ENCODE measurements around the gene LSM7. TPM values are rescaled to one million over a fixed set of nuclear protein-coding genes. Genes with fewer than 3 reads are reported as not detected.

The LSM7 gene
- total and polyA plus RNA-seq, 2 of the 13 experiments (the other 11 are each of a cell fraction or from before 2014, with no cell fraction given), result 140 to 205 TPM

DNA sequence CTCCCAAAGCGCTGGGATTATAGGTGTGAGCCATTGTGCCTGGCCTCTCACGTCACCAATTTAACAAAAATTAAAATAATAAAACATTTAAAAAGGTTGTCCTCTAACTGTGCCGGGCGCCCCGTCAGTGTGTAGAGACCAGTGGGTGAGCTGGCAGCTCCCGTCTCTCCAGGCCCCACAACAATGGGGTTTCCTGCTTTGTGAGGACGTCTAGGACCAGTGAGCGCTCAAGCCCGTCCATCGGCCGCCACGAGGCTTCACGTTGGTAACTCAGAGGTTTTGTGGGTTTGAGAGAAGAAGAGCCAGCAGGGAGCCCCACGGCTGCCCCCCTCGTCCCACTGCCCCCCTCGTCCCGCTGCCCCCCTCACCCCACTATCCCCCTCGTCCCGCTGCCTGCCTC is 4.7 kb downstream of the LSM7 start:
- peaks cover 18% of the 10 kb centered on the region for H3K79me2 ChIP-seq (ENCODE audit: insufficient read depth, low read length)
- ChIA-PET POLR2A (no interaction called here), CTCF (ENCODE audit: low intra/inter-chr PET ratio, low total read pairs) (no interaction called here)
- 91% methylated on average over 19 of the region's 19 CpGs for WGBS (ENCODE audit: low lambda C conversion rate)
- no TSS peak for BruUV-seq (replicated peaks)
- no peak overlapping the region for H3K4me3 ChIP-seq (replicated peaks in 1 of 3; ENCODE audit: insufficient read depth in 1 of 3, low read depth in 2 of 3, low read length in 3 of 3)
- no peak for FAIRE-seq
- no peak overlapping the region for H2AFZ ChIP-seq (ENCODE audit: low read length)
- DNase-seq (ENCODE audit: low spot score), result no peak
- ATAC-seq, result no peak
- H3K4me1 ChIP-seq (ENCODE audit: insufficient read depth, low read length), result peaks cover 20% of the 10 kb centered on the region
- no peak overlapping the region for H3K27ac ChIP-seq (ENCODE audit: extremely low read length, insufficient read depth, low read length)
- intact Hi-C loops (cut with micrococcal nuclease; ENCODE audit: unreplicated experiment) (no loop called here), in situ Hi-C loops (cut with HindIII; ENCODE audit: extremely low pct_ligation_motif_present, low pct_unique_long_range_greater_than_20kb) (no loop called here)
- no peak overlapping the region for H3K4me2 ChIP-seq (ENCODE audit: low read depth, low read length)
- H3K27me3 ChIP-seq (ENCODE audit: control insufficient read depth in 1 of 2, insufficient read depth in 2 of 2, low read length in 2 of 2), result no peaks in the 10 kb centered on the region; a peak in 1 of 5 replicates
- H4K20me1 ChIP-seq (ENCODE audit: insufficient read depth, low read length), result no peaks in the 10 kb centered on the region
- H3K9me3 ChIP-seq (ENCODE audit: low read length), result no peaks in the 10 kb centered on the region
- peaks cover 7 to 36% of the 10 kb centered on the region in 2 experiments; a peak in 4 of 5 replicates for H3K36me3 ChIP-seq (replicated peaks in 1 of 2; ENCODE audit: control insufficient read depth in 1 of 2, insufficient read depth in 2 of 2, low read length in 2 of 2)
- H3K9ac ChIP-seq (ENCODE audit: insufficient read depth, low read depth, low read length), result no peak overlapping the region
- no peak for TF ChIP-seq NR2C2 (CRISPR knock-in tag; IDR thresholded peaks at IDR 0.05; ENCODE audit: borderline replicate concordance)
- TF ChIP-seq ZFY (CRISPR knock-in tag; IDR thresholded peaks at IDR 0.05), result no peak
- no peak for TF ChIP-seq SIN3B (IDR thresholded peaks at IDR 0.05; ENCODE audit: low read length)
- no peak for TF ChIP-seq BRF2 (CRISPR knock-in tag; IDR thresholded peaks at IDR 0.05)
- TF ChIP-seq RCOR2 (CRISPR knock-in tag; IDR thresholded peaks at IDR 0.05), result no peak
- TF ChIP-seq ZNF737 (CRISPR knock-in tag; IDR thresholded peaks at IDR 0.05; ENCODE audit: borderline replicate concordance), result no peak
- TF ChIP-seq KDM1A (CRISPR knock-in tag; IDR thresholded peaks at IDR 0.05), result no peak
- TF ChIP-seq ZNF263 (CRISPR knock-in tag; IDR thresholded peaks at IDR 0.05), result no peak
- TF ChIP-seq, protein P1, sequence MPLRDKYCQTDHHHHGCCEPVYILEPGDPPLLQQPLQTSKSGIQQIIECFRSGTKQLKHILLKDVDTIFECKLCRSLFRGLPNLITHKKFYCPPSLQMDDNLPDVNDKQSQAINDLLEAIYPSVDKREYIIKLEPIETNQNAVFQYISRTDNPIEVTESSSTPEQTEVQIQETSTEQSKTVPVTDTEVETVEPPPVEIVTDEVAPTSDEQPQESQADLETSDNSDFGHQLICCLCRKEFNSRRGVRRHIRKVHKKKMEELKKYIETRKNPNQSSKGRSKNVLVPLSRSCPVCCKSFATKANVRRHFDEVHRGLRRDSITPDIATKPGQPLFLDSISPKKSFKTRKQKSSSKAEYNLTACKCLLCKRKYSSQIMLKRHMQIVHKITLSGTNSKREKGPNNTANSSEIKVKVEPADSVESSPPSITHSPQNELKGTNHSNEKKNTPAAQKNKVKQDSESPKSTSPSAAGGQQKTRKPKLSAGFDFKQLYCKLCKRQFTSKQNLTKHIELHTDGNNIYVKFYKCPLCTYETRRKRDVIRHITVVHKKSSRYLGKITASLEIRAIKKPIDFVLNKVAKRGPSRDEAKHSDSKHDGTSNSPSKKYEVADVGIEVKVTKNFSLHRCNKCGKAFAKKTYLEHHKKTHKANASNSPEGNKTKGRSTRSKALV (CRISPR knock-in tag; IDR thresholded peaks at IDR 0.05), result no peak
- TF ChIP-seq RBM22 (optimal IDR thresholded peaks at IDR 0.05; ENCODE audit: low read length), result no peak
- TF ChIP-seq ZBED4 (CRISPR knock-in tag; IDR thresholded peaks at IDR 0.05; ENCODE audit: borderline replicate concordance), result no peak
- TF ChIP-seq JUND (CRISPR knock-in tag; IDR thresholded peaks at IDR 0.05), result no peak
- TF ChIP-seq YY1 (IDR thresholded peaks at IDR 0.05; ENCODE audit: insufficient read depth, insufficient replicate concordance, low read depth, low read length), result no peak
- TF ChIP-seq SOX5 (CRISPR knock-in tag; IDR thresholded peaks at IDR 0.05; ENCODE audit: borderline replicate concordance), result no peak
- no peak for TF ChIP-seq ZNF367 (CRISPR knock-in tag; IDR thresholded peaks at IDR 0.05; ENCODE audit: borderline replicate concordance)
- TF ChIP-seq KMT2A (CRISPR knock-in tag; IDR thresholded peaks at IDR 0.05), result no peak
- TF ChIP-seq ZNF33A (CRISPR knock-in tag; IDR thresholded peaks at IDR 0.05; ENCODE audit: borderline replicate concordance), result no peak
- TF ChIP-seq, protein P2, sequence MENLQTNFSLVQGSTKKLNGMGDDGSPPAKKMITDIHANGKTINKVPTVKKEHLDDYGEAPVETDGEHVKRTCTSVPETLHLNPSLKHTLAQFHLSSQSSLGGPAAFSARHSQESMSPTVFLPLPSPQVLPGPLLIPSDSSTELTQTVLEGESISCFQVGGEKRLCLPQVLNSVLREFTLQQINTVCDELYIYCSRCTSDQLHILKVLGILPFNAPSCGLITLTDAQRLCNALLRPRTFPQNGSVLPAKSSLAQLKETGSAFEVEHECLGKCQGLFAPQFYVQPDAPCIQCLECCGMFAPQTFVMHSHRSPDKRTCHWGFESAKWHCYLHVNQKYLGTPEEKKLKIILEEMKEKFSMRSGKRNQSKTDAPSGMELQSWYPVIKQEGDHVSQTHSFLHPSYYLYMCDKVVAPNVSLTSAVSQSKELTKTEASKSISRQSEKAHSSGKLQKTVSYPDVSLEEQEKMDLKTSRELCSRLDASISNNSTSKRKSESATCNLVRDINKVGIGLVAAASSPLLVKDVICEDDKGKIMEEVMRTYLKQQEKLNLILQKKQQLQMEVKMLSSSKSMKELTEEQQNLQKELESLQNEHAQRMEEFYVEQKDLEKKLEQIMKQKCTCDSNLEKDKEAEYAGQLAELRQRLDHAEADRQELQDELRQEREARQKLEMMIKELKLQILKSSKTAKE (CRISPR knock-in tag; IDR thresholded peaks at IDR 0.05; ENCODE audit: borderline replicate concordance), result no peak

All from HepG2 (cell line).